Measurements from ENCODE around the gene AGBL5. TPM values are rescaled to one million over a fixed set of nuclear protein-coding genes. Genes with fewer than 3 reads are reported as not detected.

The AGBL5 gene
- 10.2 and 12.7 TPM in 2 replicates for total RNA-seq

GRCh38 chr2:27050996-27051901, at the start of gene AGBL5:
AGBL5 (plus strand) TSS chr2:27051668; CDS start chr2:27052959, 1,291 bp downstream.

GRCh38 chr2:27032495-27033252, 18.8 kb upstream of the AGBL5 start, which contains the start of gene TMEM214:
TMEM214 (plus strand) TSS chr2:27032965; CDS start chr2:27033016, 51 bp downstream.

GRCh38 chr2:27071277-27071989, 20.0 kb downstream of the AGBL5 start, which contains the start of gene OST4:
OST4 (minus strand) TSS chr2:27071654.

GRCh38 chr2:27078267-27079194, 27.1 kb downstream of the AGBL5 start, which contains the start of gene EMILIN1:
EMILIN1 (plus strand) TSS chr2:27078615; CDS start chr2:27079066, 451 bp downstream.

GRCh38 chr2:27086724-27087593, 35.5 kb downstream of the AGBL5 start, which contains the start of gene KHK:
KHK (plus strand) TSS chr2:27086772; CDS start chr2:27087260, 488 bp downstream.

GRCh38 chr2:27118525-27119329, 67.3 kb downstream of the AGBL5 start, which contains the start of gene CGREF1:
CGREF1 (minus strand) TSS chr2:27119128; CDS start chr2:27104366, 14,762 bp downstream.

Other genes starting within 250 kb of the AGBL5 start
- not detected in 2 replicates for gene DPYSL5, start 203.5 kb upstream of the AGBL5 start, total RNA-seq
- gene MAPRE3, start 81.0 kb upstream of the AGBL5 start, total RNA-seq, result 9.9 and 14.4 TPM in 2 replicates
- 49.5 and 65.0 TPM in 2 replicates for gene TMEM214, start 18.7 kb upstream of the AGBL5 start, total RNA-seq
- gene OST4, start 20.0 kb downstream of the AGBL5 start, total RNA-seq, result 215 and 321 TPM in 2 replicates
- gene EMILIN1, start 26.9 kb downstream of the AGBL5 start, total RNA-seq, result 661 and 781 TPM in 2 replicates
- 1.1 TPM in 1 of 2 replicates, not detected in the other for gene KHK, start 35.1 kb downstream of the AGBL5 start, total RNA-seq
- 9.6 and 12.3 TPM in 2 replicates for gene CGREF1, start 67.5 kb downstream of the AGBL5 start, total RNA-seq
- gene ABHD1, start 72.1 kb downstream of the AGBL5 start, total RNA-seq, result 0.06 TPM in 1 of 2 replicates, not detected in the other
- 54.4 and 60.6 TPM in 2 replicates for gene PREB, start 83.0 kb downstream of the AGBL5 start, total RNA-seq
- gene PRR30, start 87.7 kb downstream of the AGBL5 start, total RNA-seq, result not detected in 2 replicates
- gene TCF23, start 97.3 kb downstream of the AGBL5 start, total RNA-seq, result 0.10 and 0.44 TPM in 2 replicates
- gene ATRAID, start 160.4 kb downstream of the AGBL5 start, total RNA-seq, result 157 and 193 TPM in 2 replicates
- gene SLC5A6, start 160.6 kb downstream of the AGBL5 start, total RNA-seq, result 12.2 and 13.5 TPM in 2 replicates
- gene CAD, start 165.7 kb downstream of the AGBL5 start, total RNA-seq, result 27.5 and 30.3 TPM in 2 replicates
- gene SLC30A3, start 211.4 kb downstream of the AGBL5 start, total RNA-seq, result 0.06 and 0.10 TPM in 2 replicates
- gene DNAJC5G, start 223.8 kb downstream of the AGBL5 start, total RNA-seq, result not detected in 2 replicates
- gene TRIM54, start 230.8 kb downstream of the AGBL5 start, total RNA-seq, result not detected in 2 replicates

Data from cardiac ventricle fibroblast (primary cell).